Trophoblast cell (in vitro differentiated cells and primary cell): ENCODE measurements around the gene HEATR9.
"Not testable (repeated sequence)": the region's sequence is repeated elsewhere in the genome, so short reads cannot be mapped to it uniquely, and the experiment has no call there.

ENCODE experiments used
- DNase-seq, 2 donors: peaks; one replicate each; pipeline ENCODE4 v3.0.0-alpha.2; 2016
- H2AFZ ChIP-seq: 2 replicates; pipeline ENCODE4 v1.6.1; 2013; ENCODE audit warnings: low read length, moderate library complexity, mild to moderate bottlenecking; ENCODE audit not compliant: insufficient read depth, poor library complexity
- H2AK5ac ChIP-seq: 2 replicates; pipeline ENCODE4 v1.6.1; 2013; ENCODE audit warnings: mild to moderate bottlenecking, low read length
- H2BK120ac ChIP-seq: 2 replicates; pipeline ENCODE4 v1.6.1; 2013; ENCODE audit warnings: low read length, mild to moderate bottlenecking, moderate library complexity; ENCODE audit not compliant: insufficient read depth, poor library complexity
- H2BK12ac ChIP-seq: 2 replicates; pipeline ENCODE4 v1.6.1; 2013; ENCODE audit warnings: mild to moderate bottlenecking, low read length, moderate library complexity
- H2BK5ac ChIP-seq: 2 replicates; pipeline ENCODE4 v1.6.1; 2013; ENCODE audit warnings: low read length, low read depth, moderate library complexity, mild to moderate bottlenecking; ENCODE audit not compliant: poor library complexity
- H3K14ac ChIP-seq: 2 replicates; pipeline ENCODE4 v1.6.1; 2013; ENCODE audit warnings: mild to moderate bottlenecking, low read length
- H3K18ac ChIP-seq: 2 replicates; pipeline ENCODE4 v1.6.1; 2013; ENCODE audit warnings: mild to moderate bottlenecking, low read length
- H3K23ac ChIP-seq: 2 replicates; pipeline ENCODE4 v1.6.1; 2013; ENCODE audit warnings: low read length
- H3K27ac ChIP-seq: 2 replicates; pipeline ENCODE4 v1.5.1; 2013; ENCODE audit warnings: low read depth, mild to moderate bottlenecking, inconsistent platforms, low read length, moderate library complexity
- H3K27me3 ChIP-seq: 2 replicates; pipeline ENCODE4 v1.6.1; 2013; ENCODE audit warnings: inconsistent platforms, mild to moderate bottlenecking, low read length, moderate library complexity; ENCODE audit not compliant: insufficient read depth
- H3K36me3 ChIP-seq, 2 experiments: 1 replicate in 1 of 2; 2 replicates in 1 of 2; pipeline ENCODE4 v1.6.1; 2013; ENCODE audit warnings: low read length in 2 of 2, mild to moderate bottlenecking in 2 of 2, moderate library complexity in 1 of 2; ENCODE audit not compliant: insufficient read depth in 2 of 2, control insufficient read depth in 1 of 2
- H3K4ac ChIP-seq: 2 replicates; pipeline ENCODE4 v1.6.1; 2013; ENCODE audit warnings: low read depth, mild to moderate bottlenecking, low read length, moderate library complexity
- H3K4me1 ChIP-seq, 2 experiments: 1 replicate in 1 of 2; 2 replicates in 1 of 2; pipeline ENCODE4 v1.6.1; 2013; ENCODE audit warnings: low read length in 2 of 2, mild to moderate bottlenecking in 2 of 2, moderate library complexity in 1 of 2; ENCODE audit not compliant: insufficient read depth in 2 of 2, control insufficient read depth in 1 of 2
- H3K4me2 ChIP-seq: 2 replicates; pipeline ENCODE4 v1.6.1; 2013; ENCODE audit warnings: inconsistent platforms, mild to moderate bottlenecking, low read length, moderate library complexity
- H3K4me3 ChIP-seq: 2 replicates; pipeline ENCODE4 v1.5.1; 2013; ENCODE audit warnings: mild to moderate bottlenecking, low read depth, low read length, inconsistent platforms
- H3K79me1 ChIP-seq: one replicate; pipeline ENCODE4 v1.6.1; 2013; ENCODE audit warnings: low read length
- H3K79me2 ChIP-seq: 2 replicates; pipeline ENCODE4 v1.6.1; 2013; ENCODE audit warnings: low read length, mild to moderate bottlenecking; ENCODE audit not compliant: control insufficient read depth, insufficient read depth, poor library complexity
- H3K9ac ChIP-seq: 2 replicates; pipeline ENCODE4 v1.6.1; 2013; ENCODE audit warnings: mild to moderate bottlenecking, low read length
- H3K9me3 ChIP-seq: 2 replicates; pipeline ENCODE4 v1.6.1; 2013; ENCODE audit warnings: low read depth, mild to moderate bottlenecking, control low read depth, inconsistent platforms, low read length; ENCODE audit not compliant: insufficient read depth
- H4K12ac ChIP-seq: 2 replicates; pipeline ENCODE4 v1.6.1; 2013; ENCODE audit warnings: low read depth, mild to moderate bottlenecking, low read length, moderate library complexity
- H4K8ac ChIP-seq: 2 replicates; pipeline ENCODE4 v1.6.1; 2013; ENCODE audit warnings: low read depth, mild to moderate bottlenecking, low read length, moderate library complexity
- H4K91ac ChIP-seq: one replicate; pipeline ENCODE4 v1.6.1; 2013; ENCODE audit warnings: low read depth, mild to moderate bottlenecking, low read length, moderate library complexity
- WGBS: extraction: QIAGEN DNeasy Blood & Tissue Kit; methylation state at CpG from one replicate; pipeline ENCODE4 v1.1.7; 2013; ENCODE audit warnings: missing lambda C conversion rate; ENCODE audit not compliant: insufficient read length, insufficient coverage; ENCODE audit errors: extremely low coverage; 5-methylcytosine and 5-hydroxymethylcytosine counted together

HEATR9 gene

DNA sequence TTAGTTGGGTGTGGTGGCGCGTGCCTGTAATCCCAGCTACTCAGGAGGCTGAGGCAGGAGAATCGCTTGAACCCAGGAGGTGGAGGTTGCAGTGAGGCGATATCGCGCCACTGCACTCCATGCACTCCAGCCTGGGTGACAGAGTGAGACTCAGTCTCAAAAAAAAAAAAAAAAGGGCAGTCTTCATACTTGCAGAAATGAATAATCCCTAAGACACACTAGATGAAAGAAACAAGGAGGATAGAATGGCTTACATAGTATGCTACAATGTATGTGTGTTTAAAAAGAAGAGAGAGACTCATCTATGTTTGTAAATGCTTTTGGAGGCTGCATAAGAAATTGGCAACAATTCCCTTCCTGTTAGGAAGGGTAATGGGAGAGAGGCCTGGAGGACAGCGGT, 29.1 kb upstream of the HEATR9 start:
- H3K23ac ChIP-seq, H3K27ac ChIP-seq, H4K8ac ChIP-seq, H3K9ac ChIP-seq, H2BK120ac ChIP-seq, DNase-seq, H4K91ac ChIP-seq, H2AFZ ChIP-seq, H3K79me2 ChIP-seq, H2BK12ac ChIP-seq, H3K36me3 ChIP-seq, H3K14ac ChIP-seq, H3K18ac ChIP-seq, H4K12ac ChIP-seq, H3K4me3 ChIP-seq, H2AK5ac ChIP-seq, H3K9me3 ChIP-seq, H3K4me2 ChIP-seq, H3K27me3 ChIP-seq, H2BK5ac ChIP-seq, H3K4ac ChIP-seq: not testable (repeated sequence)
- peaks cover 14 to 35% of the 10 kb centered on the region in 2 experiments for H3K4me1 ChIP-seq
- H3K79me1 ChIP-seq, result peaks cover 34% of the 10 kb centered on the region
- no CpG with 5 or more reads among the region's 7 CpGs for WGBS

- no peak overlapping the region for H3K4me3 ChIP-seq
- DNase-seq, result peak; percentile 78 to 81
- H3K4me2 ChIP-seq, result no peak overlapping the region
- H2BK12ac ChIP-seq, result peak overlapping the region; percentile 47
- WGBS, result no CpG with 5 or more reads among the region's 14 CpGs
- H2BK5ac ChIP-seq, result no peak overlapping the region
- no peak overlapping the region for H4K8ac ChIP-seq
- H4K91ac ChIP-seq, result peak overlapping the region; percentile 32
- no peak overlapping the region for H3K9ac ChIP-seq
- peaks cover 29% of the 10 kb centered on the region for H3K79me1 ChIP-seq
- peak overlapping the region; percentile 37 for H2BK120ac ChIP-seq
- H3K14ac ChIP-seq, result no peak overlapping the region
- H3K36me3 ChIP-seq, result no peaks in the 10 kb centered on the region
- no peaks in the 10 kb centered on the region for H3K27me3 ChIP-seq
- H2AFZ ChIP-seq, result no peak overlapping the region
- H3K4ac ChIP-seq, result no peak overlapping the region
- peaks cover 2% of the 10 kb centered on the region for H3K9me3 ChIP-seq
- H3K18ac ChIP-seq, result no peak overlapping the region
- no peak overlapping the region for H3K23ac ChIP-seq
- no peak overlapping the region for H4K12ac ChIP-seq
- H3K27ac ChIP-seq, result no peak overlapping the region
- peak overlapping the region; percentile 3 for H2AK5ac ChIP-seq
- no peaks in the 10 kb centered on the region for H3K79me2 ChIP-seq
- peaks cover 14 to 31% of the 10 kb centered on the region in 2 experiments for H3K4me1 ChIP-seq
These were observed 27.2 kb upstream of the HEATR9 start for GRCh38 chr17:35895636-35896587.

- no peak overlapping the region for H3K4me3 ChIP-seq
- H4K91ac ChIP-seq, result peak overlapping the region; percentile 45
- no peaks in the 10 kb centered on the region for H3K36me3 ChIP-seq
These were observed 25.5 kb upstream of the HEATR9 start for GRCh38 chr17:35894206-35894605.

DNA sequence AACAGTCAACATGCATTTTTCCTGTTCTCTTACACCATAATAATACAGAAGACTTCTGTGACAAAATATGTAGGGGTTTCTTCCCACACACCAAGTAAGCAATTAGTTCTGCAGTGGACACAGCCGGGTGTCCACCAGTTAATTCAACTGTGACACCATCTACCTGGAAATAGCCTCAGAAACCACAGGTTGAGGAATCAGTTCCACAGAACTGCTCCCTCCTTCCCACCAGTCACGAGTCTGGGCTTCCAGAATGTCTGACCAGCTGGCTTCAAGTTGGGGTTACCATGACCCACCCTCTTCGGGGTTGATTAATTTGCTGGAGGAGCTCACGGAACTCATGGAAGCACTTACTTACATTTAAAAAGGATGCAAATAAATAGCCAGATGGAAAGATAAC, 25.1 kb upstream of the HEATR9 start:
- Histone ChIP-seq H3K9ac (no peak overlapping the region), H2BK5ac (no peak overlapping the region), H3K27me3 (no peaks in the 10 kb centered on the region), H3K14ac (no peak overlapping the region), H2AFZ (no peak overlapping the region), H3K9me3 (peaks cover 2% of the 10 kb centered on the region), H3K79me2 (no peaks in the 10 kb centered on the region), H3K23ac (no peak overlapping the region), H3K4ac (peak overlapping the region; percentile 25), H3K4me3 (no peak overlapping the region), H2BK120ac (no peak overlapping the region), H3K4me2 (no peak overlapping the region), H2AK5ac (no peak overlapping the region), H4K91ac (peak overlapping the region; percentile 45), H4K12ac (no peak overlapping the region), H3K36me3 (no peaks in the 10 kb centered on the region), H3K79me1 (peaks cover 14% of the 10 kb centered on the region), H2BK12ac (no peak overlapping the region), H3K18ac (no peak overlapping the region), H4K8ac (peak overlapping the region; percentile 7), H3K4me1 (peaks cover 8 to 18% of the 10 kb centered on the region in 2 experiments), H3K27ac (no peak overlapping the region)
- no CpG with 5 or more reads among the region's 4 CpGs for WGBS
- DNase-seq, result no peak

More at GRCh38 chr17:35894206-35894605, 25.5 kb upstream of the HEATR9 start:
- H3K9me3 ChIP-seq, result peaks cover 2% of the 10 kb centered on the region
- no peak overlapping the region for H3K23ac ChIP-seq
- H2AK5ac ChIP-seq, result no peak overlapping the region
- no peak overlapping the region for H3K27ac ChIP-seq
- no peak overlapping the region for H2BK120ac ChIP-seq
- no peak overlapping the region for H2AFZ ChIP-seq
- H2BK12ac ChIP-seq, result no peak overlapping the region
- DNase-seq, result peak; percentile 71 to 77
- no peak overlapping the region for H3K14ac ChIP-seq
- no CpG with 5 or more reads among the region's 7 CpGs for WGBS
- H3K79me1 ChIP-seq, result peaks cover 18% of the 10 kb centered on the region
- H3K4ac ChIP-seq, result peak overlapping the region; percentile 25
- H4K12ac ChIP-seq, result no peak overlapping the region
- H3K27me3 ChIP-seq, result no peaks in the 10 kb centered on the region
- no peak overlapping the region for H3K9ac ChIP-seq
- no peak overlapping the region for H2BK5ac ChIP-seq
- H3K79me2 ChIP-seq, result no peaks in the 10 kb centered on the region
- H3K18ac ChIP-seq, result no peak overlapping the region
- H3K4me2 ChIP-seq, result no peak overlapping the region
- H4K8ac ChIP-seq, result no peak overlapping the region
- H3K4me1 ChIP-seq, result peaks cover 8 to 22% of the 10 kb centered on the region in 2 experiments
